NCI-H2196 treated with DMSO at 0.1 percent for 48 hours (cell line): Measurements from ENCODE around the gene TDG.
"Not testable (repeated sequence)": the region's sequence is repeated elsewhere in the genome, so short reads cannot be mapped to it uniquely, and the experiment has no call there.

Experiments
- DNase-seq: peaks from one replicate; lab custom pipeline; 2025; ENCODE audit not compliant: unreplicated experiment; lab: John Stamatoyannopoulos, UW

Gene TDG

GRCh38 chr12:104012331-104012730 lies 46.7 kb downstream of the TDG start:
- DNase-seq = no peak

DNA sequence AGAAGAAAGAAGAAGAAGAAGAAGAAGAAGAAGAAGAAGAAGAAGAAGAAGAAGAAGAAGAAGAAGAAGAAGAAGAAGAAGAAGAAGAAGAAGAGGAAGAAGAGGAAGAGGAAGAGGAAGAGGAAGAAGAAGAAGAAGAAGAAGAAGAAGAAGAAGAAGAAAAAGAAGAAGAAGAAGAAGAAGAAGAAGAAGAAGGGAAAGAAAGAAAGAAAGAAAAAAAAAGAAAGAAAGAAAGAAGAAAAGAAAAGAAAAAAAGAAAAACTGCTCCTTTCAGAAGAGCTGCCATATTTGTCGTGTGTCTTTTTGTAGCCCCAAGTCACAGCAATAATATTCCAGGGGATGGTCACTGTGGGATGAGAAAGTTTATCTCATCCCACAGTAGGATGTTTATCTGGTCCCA lies 56.2 kb downstream of the TDG start:
- not testable (repeated sequence) for DNase-seq

DNA sequence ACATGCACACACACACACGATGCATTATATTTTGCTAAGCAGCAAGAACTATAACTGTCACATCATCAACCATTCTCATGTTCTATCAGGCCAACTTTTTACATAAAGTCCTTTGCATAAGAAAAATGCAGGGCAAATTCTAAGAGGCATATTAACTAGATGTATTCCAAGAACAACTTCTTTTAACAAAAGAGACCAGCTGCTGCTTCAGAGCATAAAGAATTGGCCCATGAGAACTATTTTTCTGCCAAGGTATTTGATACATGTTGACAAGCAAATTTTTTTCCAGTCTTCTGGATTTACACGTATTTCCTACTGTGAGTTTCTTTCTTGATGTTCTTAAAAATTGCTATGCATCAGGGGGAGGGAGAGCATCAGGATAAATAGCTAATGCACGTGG lies 57.1 kb downstream of the TDG start:
- no peak for DNase-seq

DNA sequence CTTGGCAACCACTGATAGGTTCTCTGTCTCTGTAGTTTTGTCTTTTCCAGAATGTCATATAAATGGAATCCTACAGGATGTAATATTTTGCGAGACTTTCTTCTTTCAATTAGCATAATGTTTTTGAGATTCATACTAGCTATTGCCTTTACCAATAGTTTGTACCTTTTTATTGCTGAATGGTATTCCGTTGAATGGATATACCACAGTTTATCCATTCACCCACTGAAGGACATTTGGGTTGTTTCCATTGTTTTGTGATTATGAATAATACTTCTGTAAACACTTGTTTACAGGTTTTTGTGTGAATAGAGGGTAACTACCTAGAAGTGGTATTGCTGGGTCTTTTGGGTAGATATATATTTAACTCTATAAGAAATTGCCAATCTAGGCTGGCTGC lies 58.0 kb downstream of the TDG start:
- no peak for DNase-seq

DNA sequence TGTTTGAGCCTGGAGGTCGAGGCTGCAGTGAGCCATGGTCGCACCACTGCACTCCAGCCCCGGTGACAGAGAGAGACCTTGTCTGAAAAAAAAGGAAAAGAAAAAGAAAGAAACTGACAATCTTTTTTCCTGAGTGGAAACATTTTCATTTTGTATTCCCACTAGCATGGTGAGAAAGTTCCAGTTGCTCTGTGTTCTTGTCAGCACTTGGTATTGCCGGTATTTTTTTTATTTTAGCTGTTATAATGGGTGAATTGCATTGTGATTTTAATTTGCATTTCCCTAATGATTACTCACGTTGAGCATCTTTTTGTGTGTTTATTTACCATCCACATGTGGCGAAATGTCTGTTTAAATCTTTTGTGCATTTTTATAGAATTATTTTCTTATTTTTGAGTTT lies 58.7 kb downstream of the TDG start:
- DNase-seq = no peak

GRCh38 chr12:104025771-104026170 lies 60.1 kb downstream of the TDG start:
- no peak for DNase-seq

- peak; percentile 5 for DNase-seq
These were observed 61.3 kb downstream of the TDG start for GRCh38 chr12:104026841-104027599.

GRCh38 chr12:104030596-104030995 lies 64.9 kb downstream of the TDG start:
- not testable (repeated sequence) for DNase-seq

DNA sequence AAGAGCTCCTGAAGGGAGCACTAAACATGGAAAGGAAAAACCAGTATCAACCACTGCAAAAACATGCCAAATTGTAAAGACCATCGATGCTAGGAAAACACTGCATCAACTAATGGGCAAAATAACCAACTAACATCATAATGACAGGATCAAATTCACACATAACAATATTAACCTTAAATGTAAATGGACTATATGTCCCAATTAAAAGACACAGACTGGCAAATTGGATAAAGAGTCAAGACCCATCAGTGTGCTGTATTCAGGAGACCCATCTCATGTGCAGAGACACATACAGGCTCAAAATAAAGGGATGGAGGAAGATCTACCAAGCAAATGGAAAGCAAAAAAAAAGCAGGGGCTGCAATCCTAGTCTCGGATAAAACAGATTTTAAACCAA lies 70.5 kb downstream of the TDG start:
- DNase-seq = not testable (repeated sequence)
